Measurements from ENCODE around the gene USP5. TPM values are rescaled to one million over a fixed set of nuclear protein-coding genes. Genes with fewer than 3 reads are reported as not detected.

Gene USP5
- total RNA-seq, 3 donors from 2014 or later, result 32.6 to 52.8 (median 34.7) TPM

GRCh38 chr12:6828781-6829535 is 23.0 kb upstream of the USP5 start:
- peak overlapping the region; percentile 76 to 89 for H3K27ac ChIP-seq

GRCh38 chr12:6829536-6830220 is 22.3 kb upstream of the USP5 start:
- Histone ChIP-seq H3K27me3 (no peaks in the 10 kb centered on the region), H3K27ac (peak overlapping the region; percentile 76 to 89), H3K36me3 (no peaks in the 10 kb centered on the region), H3K4me1 (peaks cover 0 to 14% of the 10 kb centered on the region in 2 donors), H3K9me3 (no peaks in the 10 kb centered on the region), H3K4me3 (peak overlapping the region; percentile 62 to 88 (median 84))
- no peak for DNase-seq (ENCODE audit: low spot score in 2 of 2)
- TF ChIP-seq CTCF (IDR thresholded peaks at IDR 0.05) (no peak), POLR2A (IDR thresholded peaks at IDR 0.05) (no peak), POLR2AphosphoS5 (IDR thresholded peaks at IDR 0.05) (no peak)
- intact Hi-C loops (cut with DNase I; ENCODE audit: low total_unique reads), result loop anchor here (10.0 kb wide), 1 partner anchor 215 kb away; no protein-coding TSS in a partner anchor

More at GRCh38 chr12:6828781-6829535, 23.0 kb upstream of the USP5 start:
- DNase-seq (ENCODE audit: low spot score in 2 of 2), result no peak
- Histone ChIP-seq H3K9me3 (no peaks in the 10 kb centered on the region), H3K4me1 (peaks cover 0 to 14% of the 10 kb centered on the region in 2 donors), H3K4me3 (peak overlapping the region; percentile 62 to 88 (median 84)), H3K27me3 (peaks cover 0 to 5% of the 10 kb centered on the region in 2 donors), H3K36me3 (no peaks in the 10 kb centered on the region)
- TF ChIP-seq POLR2A (IDR thresholded peaks at IDR 0.05) (peak; percentile 34), POLR2AphosphoS5 (IDR thresholded peaks at IDR 0.05) (peak in 2 of 3 donors; percentile 4 to 50), CTCF (IDR thresholded peaks at IDR 0.05) (no peak)
- intact Hi-C loops (cut with DNase I; ENCODE audit: low total_unique reads), result loop anchor here (10.0 kb wide), 1 partner anchor 214 kb away; no protein-coding TSS in a partner anchor

GRCh38 chr12:6830286-6830890 is 21.6 kb upstream of the USP5 start:
- peak overlapping the region in 1 of 2 donors; percentile 11 for H3K27ac ChIP-seq
- H3K4me1 ChIP-seq, result peaks cover 0 to 10% of the 10 kb centered on the region in 2 donors
- intact Hi-C loops (cut with DNase I; ENCODE audit: low total_unique reads), result no loop called here
- H3K4me3 ChIP-seq, result no peak overlapping the region
- no peaks in the 10 kb centered on the region for H3K9me3 ChIP-seq
- TF ChIP-seq POLR2AphosphoS5 (IDR thresholded peaks at IDR 0.05) (no peak), CTCF (IDR thresholded peaks at IDR 0.05) (no peak), POLR2A (IDR thresholded peaks at IDR 0.05) (no peak)
- no peaks in the 10 kb centered on the region for H3K36me3 ChIP-seq
- H3K27me3 ChIP-seq, result no peaks in the 10 kb centered on the region
- DNase-seq (ENCODE audit: low spot score in 2 of 2), result no peak

GRCh38 chr12:6830999-6831398 is 21.0 kb upstream of the USP5 start:
- no peaks in the 10 kb centered on the region for H3K27me3 ChIP-seq
- TF ChIP-seq POLR2AphosphoS5 (IDR thresholded peaks at IDR 0.05) (no peak), POLR2A (IDR thresholded peaks at IDR 0.05) (no peak), CTCF (IDR thresholded peaks at IDR 0.05) (no peak)
- intact Hi-C loops (cut with DNase I; ENCODE audit: low total_unique reads), result no loop called here
- H3K27ac ChIP-seq, result no peak overlapping the region
- H3K36me3 ChIP-seq, result no peaks in the 10 kb centered on the region
- no peak overlapping the region for H3K4me3 ChIP-seq
- DNase-seq (ENCODE audit: low spot score in 2 of 2), result no peak
- peaks cover 0 to 10% of the 10 kb centered on the region in 2 donors for H3K4me1 ChIP-seq
- H3K9me3 ChIP-seq, result no peaks in the 10 kb centered on the region

Measured in breast epithelium (tissue), 4 donors.